BE2C (cell line): ENCODE measurements around the gene GRHL1.
"Not testable (repeated sequence)": the region's sequence is repeated elsewhere in the genome, so short reads cannot be mapped to it uniquely, and the experiment has no call there.

Source experiments
- DNase-seq: peaks from one replicate; pipeline ENCODE4 v3.0.0-alpha.2; 2020
- H3K27me3 ChIP-seq: fragments of 250-450 bp; sonication (Bioruptor Pico); 2 replicates; pipeline ENCODE4 v1.5.1; 2020; ENCODE audit warnings: mild to moderate bottlenecking
- H3K36me3 ChIP-seq: fragments of 250-450 bp; sonication (Bioruptor Pico); 2 replicates; pipeline ENCODE4 v1.5.1; 2020; ENCODE audit warnings: mild to moderate bottlenecking
- H3K4me1 ChIP-seq: fragments of 250-450 bp; sonication (Bioruptor Pico); 2 replicates; pipeline ENCODE4 v1.5.1; 2020
- H3K4me3 ChIP-seq: 2 replicates; pipeline ENCODE4 v1.5.1; 2011; ENCODE audit warnings: low read depth, low read length
- H3K9me3 ChIP-seq: fragments of 250-450 bp; sonication (Bioruptor Pico); 2 replicates; pipeline ENCODE4 v1.5.1; 2020
- CTCF ChIP-seq: IDR thresholded peaks from 2 replicates; pipeline ENCODE4 v1.5.1; 2012; ENCODE audit warnings: mild to moderate bottlenecking, low read depth, low read length

The GRHL1 gene

GRCh38 chr2:10029875-10030223 lies 78.4 kb downstream of the GRHL1 start:
- Histone ChIP-seq H3K27me3 (no peaks in the 10 kb centered on the region), H3K9me3 (no peaks in the 10 kb centered on the region), H3K4me3 (no peak overlapping the region), H3K4me1 (no peaks in the 10 kb centered on the region), H3K36me3 (no peaks in the 10 kb centered on the region)
- no peak for TF ChIP-seq CTCF
- no peak for DNase-seq

GRCh38 chr2:10030311-10030736 lies 78.8 kb downstream of the GRHL1 start:
- Histone ChIP-seq H3K4me3 (no peak overlapping the region), H3K36me3 (no peaks in the 10 kb centered on the region), H3K4me1 (no peaks in the 10 kb centered on the region), H3K27me3 (no peaks in the 10 kb centered on the region), H3K9me3 (no peaks in the 10 kb centered on the region)
- no peak for DNase-seq
- no peak for TF ChIP-seq CTCF

GRCh38 chr2:10030798-10031197 lies 79.3 kb downstream of the GRHL1 start:
- not testable (repeated sequence) for H3K9me3 ChIP-seq, H3K4me3 ChIP-seq, DNase-seq, H3K36me3 ChIP-seq, H3K4me1 ChIP-seq, H3K27me3 ChIP-seq

GRCh38 chr2:10031886-10032745 lies 80.6 kb downstream of the GRHL1 start:
- no peak overlapping the region for H3K4me3 ChIP-seq
- H3K36me3 ChIP-seq, result no peaks in the 10 kb centered on the region
- H3K27me3 ChIP-seq, result no peaks in the 10 kb centered on the region
- no peak for DNase-seq
- TF ChIP-seq CTCF, result no peak
- H3K4me1 ChIP-seq, result no peaks in the 10 kb centered on the region
- H3K9me3 ChIP-seq, result no peaks in the 10 kb centered on the region

GRCh38 chr2:10032746-10033105 lies 81.2 kb downstream of the GRHL1 start:
- H3K36me3 ChIP-seq, result no peaks in the 10 kb centered on the region
- H3K27me3 ChIP-seq, result no peaks in the 10 kb centered on the region
- DNase-seq, result no peak
- H3K9me3 ChIP-seq, result no peaks in the 10 kb centered on the region
- H3K4me3 ChIP-seq, result no peak overlapping the region
- H3K4me1 ChIP-seq, result no peaks in the 10 kb centered on the region
- TF ChIP-seq CTCF, result no peak

GRCh38 chr2:10033251-10034006 lies 81.9 kb downstream of the GRHL1 start:
- no peak for DNase-seq
- no peaks in the 10 kb centered on the region for H3K27me3 ChIP-seq
- no peaks in the 10 kb centered on the region for H3K36me3 ChIP-seq
- no peaks in the 10 kb centered on the region for H3K4me1 ChIP-seq
- TF ChIP-seq CTCF, result no peak
- H3K4me3 ChIP-seq, result no peak overlapping the region
- H3K9me3 ChIP-seq, result no peaks in the 10 kb centered on the region
